ENCODE measurements around the gene PLD5. TPM values are rescaled to one million over a fixed set of nuclear protein-coding genes. Genes with fewer than 3 reads are reported as not detected.

The PLD5 gene
- not detected for polyA plus RNA-seq (2012; ENCODE audit: missing spikeins)

DNA sequence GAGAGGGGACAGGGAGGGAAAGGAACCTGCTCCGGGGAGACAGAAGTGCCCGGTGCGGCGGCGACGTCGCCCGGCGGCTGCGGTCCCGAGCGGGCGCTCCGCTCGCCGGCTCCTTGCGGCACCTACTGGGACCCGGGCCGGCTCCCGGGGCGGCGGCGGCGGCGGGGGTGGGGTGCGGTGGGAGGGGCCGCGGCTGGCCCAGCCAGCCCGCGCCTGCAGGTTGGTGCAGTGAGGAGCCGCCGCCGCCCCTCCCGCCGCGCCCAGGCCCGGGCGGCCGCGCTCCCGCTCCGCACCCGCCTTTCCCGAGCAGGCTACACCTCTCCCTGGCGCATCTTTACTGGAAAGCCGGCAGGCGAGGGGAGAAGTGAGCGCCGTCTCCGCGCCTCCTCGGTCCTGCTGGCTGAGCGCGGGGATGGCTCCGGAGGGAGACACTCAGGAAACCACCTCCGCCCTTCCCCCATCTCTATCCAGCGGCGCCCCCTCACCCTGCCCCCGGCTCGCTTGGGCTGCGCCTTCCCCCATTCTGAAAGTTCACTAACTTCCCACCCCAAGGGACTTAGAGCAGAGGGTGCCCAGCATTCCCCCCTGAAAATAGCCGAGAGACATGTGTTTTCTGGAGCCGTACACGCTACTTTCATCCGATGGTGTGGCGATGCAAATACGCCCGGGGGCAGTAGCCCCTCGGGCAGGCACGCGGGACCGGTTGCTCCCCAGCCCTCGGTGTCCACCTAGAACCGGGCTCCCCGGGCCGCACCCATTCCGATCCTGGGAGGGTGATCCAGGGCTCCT lies at the start of gene PLD5:
Gene PLD5 (minus strand): TSS at position 127 of the 789 bp plus-strand sequence.
- no peak for TF ChIP-seq POLR2A (IDR thresholded peaks at IDR 0.05; ENCODE audit: low read depth, low read length)
- no peak for TF ChIP-seq TAF1 (IDR thresholded peaks at IDR 0.05; ENCODE audit: borderline replicate concordance, low read depth, low read length)
- TF ChIP-seq POLR2AphosphoS5 (IDR thresholded peaks at IDR 0.05; ENCODE audit: low read depth, low read length): no peak
- DNase-seq (ENCODE audit: insufficient read length): peak; percentile 10
- FAIRE-seq: no peak

- no peak for FAIRE-seq
- TF ChIP-seq TAF1 (IDR thresholded peaks at IDR 0.05; ENCODE audit: borderline replicate concordance, low read depth, low read length) (no peak), POLR2AphosphoS5 (IDR thresholded peaks at IDR 0.05; ENCODE audit: low read depth, low read length) (no peak)
- DNase-seq (ENCODE audit: insufficient read length): no peak
Observed at GRCh38 chr1:242569867-242570266, 45.4 kb upstream of the PLD5 start.

- no peak for FAIRE-seq
- no peak for TF ChIP-seq POLR2AphosphoS5 (IDR thresholded peaks at IDR 0.05; ENCODE audit: low read depth, low read length)
- no peak for DNase-seq (ENCODE audit: insufficient read length)
Observed at GRCh38 chr1:242568666-242569065, 44.2 kb upstream of the PLD5 start.

- TF ChIP-seq TAF1 (IDR thresholded peaks at IDR 0.05; ENCODE audit: borderline replicate concordance, low read depth, low read length) (no peak), POLR2AphosphoS5 (IDR thresholded peaks at IDR 0.05; ENCODE audit: low read depth, low read length) (no peak), POLR2A (IDR thresholded peaks at IDR 0.05; ENCODE audit: low read depth, low read length) (no peak)
- DNase-seq (ENCODE audit: insufficient read length) (no peak), FAIRE-seq (no peak)
Observed at GRCh38 chr1:242567596-242567995, 43.1 kb upstream of the PLD5 start.

DNA sequence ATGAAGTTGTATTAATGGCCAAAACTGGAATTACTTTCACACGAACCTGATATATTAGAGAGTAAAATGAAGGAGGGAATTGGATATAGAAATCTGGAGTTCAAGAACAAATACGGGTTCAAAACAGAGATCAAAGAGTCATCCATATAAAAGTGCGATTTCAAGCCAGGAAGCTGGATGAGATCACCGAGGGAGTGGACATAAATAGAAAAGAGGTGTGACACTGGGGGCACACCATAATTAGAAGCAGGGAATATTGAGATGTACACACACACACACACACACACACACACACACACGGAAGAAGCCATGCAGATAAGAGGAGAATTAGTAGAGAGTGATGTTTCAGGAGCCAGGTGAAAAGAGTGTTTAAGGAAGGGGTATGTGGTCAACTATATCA lies 32.3 kb upstream of the PLD5 start:
- DNase-seq (ENCODE audit: insufficient read length) (no peak), FAIRE-seq (no peak)
- TF ChIP-seq TAF1 (IDR thresholded peaks at IDR 0.05; ENCODE audit: borderline replicate concordance, low read depth, low read length) (no peak), POLR2A (IDR thresholded peaks at IDR 0.05; ENCODE audit: low read depth, low read length) (no peak)

- TF ChIP-seq POLR2A (IDR thresholded peaks at IDR 0.05; ENCODE audit: low read depth, low read length) (no peak), TAF1 (IDR thresholded peaks at IDR 0.05; ENCODE audit: borderline replicate concordance, low read depth, low read length) (no peak), POLR2AphosphoS5 (IDR thresholded peaks at IDR 0.05; ENCODE audit: low read depth, low read length) (no peak)
- DNase-seq (ENCODE audit: insufficient read length) (no peak), FAIRE-seq (no peak)
Observed at GRCh38 chr1:242556276-242556675, 31.8 kb upstream of the PLD5 start.

DNA sequence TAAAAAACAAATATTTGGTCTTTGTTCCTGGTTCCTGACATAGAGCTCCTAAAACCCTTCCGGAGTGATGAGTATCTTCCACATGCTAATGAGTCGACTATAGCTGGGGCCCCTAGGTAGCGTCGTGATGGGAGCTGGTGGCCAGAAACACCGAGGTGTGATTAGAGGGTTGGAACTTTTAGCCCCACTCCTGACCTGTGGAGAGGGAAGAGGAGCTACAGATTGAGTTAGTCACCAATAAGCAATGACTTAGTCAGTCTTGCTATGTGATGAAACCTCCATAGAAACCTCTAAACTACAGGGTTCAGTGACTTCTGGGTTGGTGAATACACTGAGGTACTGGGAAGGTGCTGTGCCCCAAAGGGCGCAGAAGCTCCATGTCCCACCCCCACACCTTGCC lies 30.1 kb upstream of the PLD5 start:
- DNase-seq (ENCODE audit: insufficient read length) (no peak), FAIRE-seq (no peak)
- TF ChIP-seq POLR2A (IDR thresholded peaks at IDR 0.05; ENCODE audit: low read depth, low read length) (no peak), POLR2AphosphoS5 (IDR thresholded peaks at IDR 0.05; ENCODE audit: low read depth, low read length) (no peak), TAF1 (IDR thresholded peaks at IDR 0.05; ENCODE audit: borderline replicate concordance, low read depth, low read length) (no peak)

GRCh38 chr1:242546849-242547729 lies 22.6 kb upstream of the PLD5 start:
- TF ChIP-seq POLR2A (IDR thresholded peaks at IDR 0.05; ENCODE audit: low read depth, low read length) (no peak), TAF1 (IDR thresholded peaks at IDR 0.05; ENCODE audit: borderline replicate concordance, low read depth, low read length) (no peak)
- FAIRE-seq (no peak), DNase-seq (ENCODE audit: insufficient read length) (no peak)

DNA sequence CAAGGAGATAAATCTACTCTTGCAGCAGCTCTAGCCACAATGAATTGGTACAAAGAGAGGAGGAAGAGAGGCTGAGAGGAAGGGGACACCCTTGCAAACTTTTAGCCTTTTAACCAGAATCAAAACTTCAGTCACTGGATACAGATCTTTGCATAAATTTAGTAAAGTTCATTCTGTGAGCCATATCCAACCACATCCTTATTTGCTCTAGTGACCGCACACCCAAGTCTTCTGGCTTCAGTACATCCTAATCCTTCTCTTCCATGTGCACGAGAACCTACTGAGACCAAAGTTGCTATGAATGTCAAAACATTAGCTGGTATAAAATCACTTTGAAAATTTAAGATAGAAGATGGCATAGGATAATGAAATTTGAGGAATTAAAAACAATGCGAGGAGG lies 21.9 kb upstream of the PLD5 start:
- DNase-seq (ENCODE audit: insufficient read length): no peak
- no peak for TF ChIP-seq TAF1 (IDR thresholded peaks at IDR 0.05; ENCODE audit: borderline replicate concordance, low read depth, low read length)
- TF ChIP-seq POLR2A (IDR thresholded peaks at IDR 0.05; ENCODE audit: low read depth, low read length): no peak
- TF ChIP-seq POLR2AphosphoS5 (IDR thresholded peaks at IDR 0.05; ENCODE audit: low read depth, low read length): no peak
- FAIRE-seq: no peak

GRCh38 chr1:242544071-242544470 lies 19.6 kb upstream of the PLD5 start:
- DNase-seq (ENCODE audit: insufficient read length) (no peak), FAIRE-seq (no peak)
- TF ChIP-seq POLR2AphosphoS5 (IDR thresholded peaks at IDR 0.05; ENCODE audit: low read depth, low read length): no peak
- TF ChIP-seq POLR2A (IDR thresholded peaks at IDR 0.05; ENCODE audit: low read depth, low read length): no peak
- TF ChIP-seq TAF1 (IDR thresholded peaks at IDR 0.05; ENCODE audit: borderline replicate concordance, low read depth, low read length): no peak

- TF ChIP-seq POLR2AphosphoS5 (IDR thresholded peaks at IDR 0.05; ENCODE audit: low read depth, low read length) (no peak), TAF1 (IDR thresholded peaks at IDR 0.05; ENCODE audit: borderline replicate concordance, low read depth, low read length) (no peak), POLR2A (IDR thresholded peaks at IDR 0.05; ENCODE audit: low read depth, low read length) (no peak)
- FAIRE-seq (no peak), DNase-seq (ENCODE audit: insufficient read length) (no peak)
Observed at GRCh38 chr1:242542271-242542670, 17.8 kb upstream of the PLD5 start.

GRCh38 chr1:242535986-242536385 lies 11.5 kb upstream of the PLD5 start:
- DNase-seq (ENCODE audit: insufficient read length): no peak
- no peak for FAIRE-seq
- no peak for TF ChIP-seq TAF1 (IDR thresholded peaks at IDR 0.05; ENCODE audit: borderline replicate concordance, low read depth, low read length)
- no peak for TF ChIP-seq POLR2AphosphoS5 (IDR thresholded peaks at IDR 0.05; ENCODE audit: low read depth, low read length)
- TF ChIP-seq POLR2A (IDR thresholded peaks at IDR 0.05; ENCODE audit: low read depth, low read length): no peak
